ENCODE results near the gene RPH3AL. TPM values are rescaled to one million over a fixed set of nuclear protein-coding genes. Genes with fewer than 3 reads are reported as not detected.

Gene RPH3AL
- total and polyA plus RNA-seq, 7 experiments from 2014 or later, result 0.84 to 19.6 (median 4.3) TPM

GRCh38 chr17:385178-385835 is 32.7 kb upstream of the RPH3AL start:
- H3K36me3 ChIP-seq (ENCODE audit: control insufficient read depth in 2 of 3, insufficient read depth in 3 of 3, low read length in 3 of 3), result no peaks in the 10 kb centered on the region

DNA sequence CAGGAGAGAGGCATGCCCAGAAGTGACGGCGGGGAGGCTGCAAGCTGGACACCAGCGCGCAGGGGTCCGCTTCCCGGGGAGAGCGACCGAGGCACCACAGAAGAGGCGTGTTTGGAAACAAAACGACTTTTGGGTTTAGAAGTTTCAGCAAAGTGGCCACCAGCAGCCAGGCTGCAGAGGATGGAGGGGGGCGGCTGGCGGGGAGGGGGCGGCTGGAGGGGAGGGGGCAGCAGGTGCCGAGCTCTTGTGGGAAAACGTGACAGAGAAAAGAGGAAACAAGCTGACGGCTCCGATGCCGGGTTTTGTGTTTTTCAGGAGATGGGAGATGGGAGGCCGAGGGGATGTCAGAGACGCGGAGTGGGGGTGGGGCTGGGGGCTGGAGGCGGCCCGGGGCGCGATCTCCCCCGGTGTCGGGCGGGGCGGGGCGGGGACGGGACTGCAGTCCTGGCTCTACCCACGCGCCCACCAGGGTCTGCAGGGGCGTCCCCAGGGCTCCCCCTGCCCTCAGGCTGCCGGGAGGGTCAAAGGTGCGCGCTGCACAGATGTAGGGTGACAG is 32.1 kb upstream of the RPH3AL start:
- Histone ChIP-seq H3K9me3 (ENCODE audit: control insufficient read depth in 2 of 3, low read length in 3 of 3) (no peaks in the 10 kb centered on the region), H3K27me3 (ENCODE audit: control insufficient read depth in 2 of 2, insufficient read depth in 2 of 2, low read length in 2 of 2) (no peaks in the 10 kb centered on the region), H3K36me3 (ENCODE audit: control insufficient read depth in 2 of 3, insufficient read depth in 3 of 3, low read length in 3 of 3) (no peaks in the 10 kb centered on the region), H3K27ac (ENCODE audit: low read depth, low read length) (no peak overlapping the region), H3K4me1 (ENCODE audit: control insufficient read depth in 2 of 2, insufficient read depth in 2 of 2, low read length in 2 of 2) (no peaks in the 10 kb centered on the region), H3K4me3 (ENCODE audit: low read length) (peak overlapping the region; percentile 30)
- peaks cover 0 to 3% (median 0%) of the 10 kb centered on the region in 11 donors for H3K9me3 Mint-ChIP-seq
- intact Hi-C loops (cut with micrococcal nuclease), result loop anchor here (2.0 to 10.0 kb wide), 3 partner anchors 54 to 320 kb away; no protein-coding TSS in a partner anchor
- H3K27me3 Mint-ChIP-seq, result peaks cover 0 to 38% (median 0%) of the 10 kb centered on the region in 5 donors
- ChIA-PET CTCF (no interaction called here), POLR2A (interaction anchor here (1.3 kb wide), 1 partner anchor 53 kb away, joined by 3 read pairs; no protein-coding TSS in a partner anchor)
- DNase-seq (no peak), ATAC-seq (no peak)
- peaks cover 0 to 3% (median 0%) of the 10 kb centered on the region in 5 donors for H3K36me3 Mint-ChIP-seq
- peak overlapping the region in 4 of 9 donors; percentile 13 to 76 (median 62) for H3K27ac Mint-ChIP-seq
- peaks cover 7 to 31% (median 23%) of the 10 kb centered on the region in 7 donors for H3K4me1 Mint-ChIP-seq
- peak overlapping the region; percentile 60 to 91 (median 70) for H3K4me3 Mint-ChIP-seq

More at GRCh38 chr17:385178-385835, 32.7 kb upstream of the RPH3AL start:
- H3K27ac ChIP-seq (ENCODE audit: low read depth, low read length), result no peak overlapping the region
- Mint-ChIP-seq H3K27ac (no peak overlapping the region), H3K27me3 (peaks cover 0 to 38% (median 0%) of the 10 kb centered on the region in 5 donors), H3K4me3 (peak overlapping the region; percentile 35 to 91 (median 65)), H3K36me3 (peaks cover 0 to 3% (median 0%) of the 10 kb centered on the region in 5 donors), H3K9me3 (peaks cover 0 to 3% (median 0%) of the 10 kb centered on the region in 11 donors), H3K4me1 (peaks cover 7 to 30% (median 23%) of the 10 kb centered on the region in 7 donors)
- no peaks in the 10 kb centered on the region for H3K27me3 ChIP-seq (ENCODE audit: control insufficient read depth in 2 of 2, insufficient read depth in 2 of 2, low read length in 2 of 2)
- H3K4me1 ChIP-seq (ENCODE audit: control insufficient read depth in 2 of 2, insufficient read depth in 2 of 2, low read length in 2 of 2), result no peaks in the 10 kb centered on the region
- intact Hi-C loops (cut with micrococcal nuclease), result loop anchor here (2.0 to 10.0 kb wide), 3 partner anchors 55 to 319 kb away; no protein-coding TSS in a partner anchor
- H3K4me3 ChIP-seq (ENCODE audit: low read length), result peak overlapping the region; percentile 30
- H3K9me3 ChIP-seq (ENCODE audit: control insufficient read depth in 2 of 3, low read length in 3 of 3), result no peaks in the 10 kb centered on the region
- DNase-seq (peak in 3 of 9 donors; percentile 18 to 36 (median 24)), ATAC-seq (peak; percentile 31)
- ChIA-PET CTCF (interaction anchor here (0.6 to 1.9 kb wide), 2 partner anchors 313 to 315 kb away, joined by 3 to 10 read pairs; no protein-coding TSS in a partner anchor), POLR2A (no interaction called here)

GRCh38 chr17:383771-384621 is 31.4 kb upstream of the RPH3AL start:
- intact Hi-C loops (cut with micrococcal nuclease), result loop anchor here (2.0 to 10.0 kb wide), 2 partner anchors 53 to 321 kb away; no protein-coding TSS in a partner anchor
- H3K27me3 Mint-ChIP-seq, result peaks cover 0 to 38% (median 0%) of the 10 kb centered on the region in 5 donors
- H3K27ac Mint-ChIP-seq, result peak overlapping the region in 7 of 9 donors; percentile 6 to 76 (median 56)
- Histone ChIP-seq H3K27me3 (ENCODE audit: control insufficient read depth in 2 of 2, insufficient read depth in 2 of 2, low read length in 2 of 2) (no peaks in the 10 kb centered on the region), H3K4me1 (ENCODE audit: control insufficient read depth in 2 of 2, insufficient read depth in 2 of 2, low read length in 2 of 2) (no peaks in the 10 kb centered on the region), H3K4me3 (ENCODE audit: low read length) (no peak overlapping the region), H3K36me3 (ENCODE audit: control insufficient read depth in 2 of 3, insufficient read depth in 3 of 3, low read length in 3 of 3) (no peaks in the 10 kb centered on the region), H3K27ac (ENCODE audit: low read depth, low read length) (no peak overlapping the region), H3K9me3 (ENCODE audit: control insufficient read depth in 2 of 3, low read length in 3 of 3) (no peaks in the 10 kb centered on the region)
- ATAC-seq, result no peak
- peaks cover 0 to 3% (median 0%) of the 10 kb centered on the region in 11 donors for H3K9me3 Mint-ChIP-seq
- ChIA-PET POLR2A (interaction anchor here (1.3 kb wide), 1 partner anchor 52 kb away, joined by 3 read pairs; no protein-coding TSS in a partner anchor), CTCF (interaction anchor here (0.5 kb wide), 1 partner anchor 240 kb away, joined by 3 read pairs; no protein-coding TSS in a partner anchor)
- H3K36me3 Mint-ChIP-seq, result peaks cover 0 to 3% (median 0%) of the 10 kb centered on the region in 5 donors
- DNase-seq, result no peak
- H3K4me3 Mint-ChIP-seq, result peak overlapping the region; percentile 56 to 91 (median 70)
- H3K4me1 Mint-ChIP-seq, result peaks cover 7 to 31% (median 23%) of the 10 kb centered on the region in 7 donors

- H3K27ac Mint-ChIP-seq, result peak overlapping the region in 2 of 9 donors; percentile 23 to 47
Observed at GRCh38 chr17:382644-383533, 30.3 kb upstream of the RPH3AL start.

DNA sequence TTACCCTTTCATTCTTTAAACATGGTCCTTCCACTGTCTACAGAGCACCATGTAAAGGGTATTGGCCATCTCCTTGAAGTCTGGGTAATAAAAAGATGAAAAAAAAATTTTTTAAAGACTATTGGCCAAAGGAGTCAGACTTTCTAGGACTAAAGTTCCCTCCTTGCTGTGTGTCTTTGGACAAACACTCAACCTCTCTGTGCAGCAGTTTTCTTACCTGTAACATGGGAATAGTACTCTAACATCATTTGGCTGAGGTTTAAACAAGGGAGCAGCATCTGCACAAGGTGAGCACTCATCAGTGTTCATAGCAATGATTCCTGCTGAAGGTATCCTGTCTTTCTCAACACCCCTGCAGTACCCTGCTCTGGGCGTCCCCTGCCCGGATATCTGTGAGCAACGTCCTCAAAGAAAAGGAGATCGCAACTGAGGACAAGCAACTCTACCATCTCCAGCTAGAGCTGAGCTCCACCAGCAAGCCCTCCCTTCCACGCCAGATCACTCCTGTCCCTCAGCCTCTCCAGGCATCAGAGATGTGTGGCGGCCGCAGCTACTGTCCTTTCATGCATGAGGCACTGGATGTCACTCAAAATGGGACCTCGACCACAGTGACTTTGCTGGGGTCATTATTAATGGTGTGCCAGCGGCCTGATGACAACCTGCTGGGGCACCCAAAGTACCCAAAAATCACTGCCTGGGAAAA is 29.5 kb upstream of the RPH3AL start:
- POLR2A ChIA-PET, result no interaction called here

More at GRCh38 chr17:382644-383533, 30.3 kb upstream of the RPH3AL start:
- peaks cover 0 to 32% (median 0%) of the 10 kb centered on the region in 5 donors for H3K27me3 Mint-ChIP-seq
- Histone ChIP-seq H3K36me3 (ENCODE audit: control insufficient read depth in 2 of 3, insufficient read depth in 3 of 3, low read length in 3 of 3) (no peaks in the 10 kb centered on the region), H3K4me1 (ENCODE audit: control insufficient read depth in 2 of 2, insufficient read depth in 2 of 2, low read length in 2 of 2) (no peaks in the 10 kb centered on the region), H3K4me3 (ENCODE audit: low read length) (no peak overlapping the region), H3K27ac (ENCODE audit: low read depth, low read length) (no peak overlapping the region), H3K27me3 (ENCODE audit: control insufficient read depth in 2 of 2, insufficient read depth in 2 of 2, low read length in 2 of 2) (no peaks in the 10 kb centered on the region), H3K9me3 (ENCODE audit: control insufficient read depth in 2 of 3, low read length in 3 of 3) (no peaks in the 10 kb centered on the region)
- peaks cover 0 to 3% (median 0%) of the 10 kb centered on the region in 5 donors for H3K36me3 Mint-ChIP-seq
- peaks cover 0 to 3% (median 0%) of the 10 kb centered on the region in 11 donors for H3K9me3 Mint-ChIP-seq
- ATAC-seq, result no peak
- peak overlapping the region in 5 of 10 donors; percentile 18 to 91 (median 69) for H3K4me3 Mint-ChIP-seq
- ChIA-PET CTCF (interaction anchor here (0.5 kb wide), 1 partner anchor 239 kb away, joined by 3 read pairs; no protein-coding TSS in a partner anchor), POLR2A (interaction anchor here (1.3 kb wide), 1 partner anchor 51 kb away, joined by 3 read pairs; no protein-coding TSS in a partner anchor)
- H3K4me1 Mint-ChIP-seq, result peaks cover 7 to 31% (median 23%) of the 10 kb centered on the region in 7 donors
- no peak for DNase-seq
- intact Hi-C loops (cut with micrococcal nuclease), result loop anchor here in 1 of 2 donors (10.0 kb wide), 1 partner anchor 322 kb away; no protein-coding TSS in a partner anchor

More for the DNA sequence above, 29.5 kb upstream of the RPH3AL start:
- DNase-seq (no peak), ATAC-seq (no peak)
- Mint-ChIP-seq H3K27ac (peak overlapping the region in 4 of 9 donors; percentile 41 to 87 (median 70)), H3K9me3 (peaks cover 0 to 3% (median 0%) of the 10 kb centered on the region in 11 donors), H3K36me3 (peaks cover 0 to 3% (median 0%) of the 10 kb centered on the region in 5 donors), H3K4me3 (peak overlapping the region in 1 of 10 donors; percentile 56), H3K4me1 (peaks cover 7 to 37% (median 27%) of the 10 kb centered on the region in 7 donors), H3K27me3 (peaks cover 0 to 28% (median 0%) of the 10 kb centered on the region in 5 donors)
- Histone ChIP-seq H3K36me3 (ENCODE audit: control insufficient read depth in 2 of 3, insufficient read depth in 3 of 3, low read length in 3 of 3) (no peaks in the 10 kb centered on the region), H3K4me3 (ENCODE audit: low read length) (no peak overlapping the region), H3K27me3 (ENCODE audit: control insufficient read depth in 2 of 2, insufficient read depth in 2 of 2, low read length in 2 of 2) (no peaks in the 10 kb centered on the region), H3K4me1 (ENCODE audit: control insufficient read depth in 2 of 2, insufficient read depth in 2 of 2, low read length in 2 of 2) (no peaks in the 10 kb centered on the region), H3K9me3 (ENCODE audit: control insufficient read depth in 2 of 3, low read length in 3 of 3) (no peaks in the 10 kb centered on the region), H3K27ac (ENCODE audit: low read depth, low read length) (no peak overlapping the region)
- CTCF ChIA-PET, result no interaction called here
- intact Hi-C loops (cut with micrococcal nuclease), result loop anchor here in 1 of 2 donors (10.0 kb wide), 1 partner anchor 323 kb away; no protein-coding TSS in a partner anchor
